HFF-Myc (cell line): ENCODE data around the gene SSH2.
"Not testable (repeated sequence)": the region's sequence is repeated elsewhere in the genome, so short reads cannot be mapped to it uniquely, and the experiment has no call there.

Source experiments
- DNase-seq: peaks from one replicate; pipeline ENCODE4 v3.0.0-alpha.2; 2011; ENCODE audit warnings: low read depth; ENCODE audit errors: extremely low read depth
- H3K4me3 ChIP-seq: replicated peaks from 2 replicates; pipeline ENCODE4 v1.5.1; 2011; ENCODE audit warnings: low read depth, mild to moderate bottlenecking, control low read depth, low read length
- TF ChIP-seq, protein P1 (sequence below): IDR thresholded peaks from 2 replicates; pipeline ENCODE4 v1.5.1; 2012; ENCODE audit warnings: mild to moderate bottlenecking, low read depth, low read length, control low read depth; ENCODE audit errors: missing control alignments

Gene SSH2

GRCh38 chr17:29796652-29797051 is 133.4 kb downstream of the SSH2 start:
- no peak for DNase-seq
- H3K4me3 ChIP-seq: no peak overlapping the region
- TF ChIP-seq, protein P1, sequence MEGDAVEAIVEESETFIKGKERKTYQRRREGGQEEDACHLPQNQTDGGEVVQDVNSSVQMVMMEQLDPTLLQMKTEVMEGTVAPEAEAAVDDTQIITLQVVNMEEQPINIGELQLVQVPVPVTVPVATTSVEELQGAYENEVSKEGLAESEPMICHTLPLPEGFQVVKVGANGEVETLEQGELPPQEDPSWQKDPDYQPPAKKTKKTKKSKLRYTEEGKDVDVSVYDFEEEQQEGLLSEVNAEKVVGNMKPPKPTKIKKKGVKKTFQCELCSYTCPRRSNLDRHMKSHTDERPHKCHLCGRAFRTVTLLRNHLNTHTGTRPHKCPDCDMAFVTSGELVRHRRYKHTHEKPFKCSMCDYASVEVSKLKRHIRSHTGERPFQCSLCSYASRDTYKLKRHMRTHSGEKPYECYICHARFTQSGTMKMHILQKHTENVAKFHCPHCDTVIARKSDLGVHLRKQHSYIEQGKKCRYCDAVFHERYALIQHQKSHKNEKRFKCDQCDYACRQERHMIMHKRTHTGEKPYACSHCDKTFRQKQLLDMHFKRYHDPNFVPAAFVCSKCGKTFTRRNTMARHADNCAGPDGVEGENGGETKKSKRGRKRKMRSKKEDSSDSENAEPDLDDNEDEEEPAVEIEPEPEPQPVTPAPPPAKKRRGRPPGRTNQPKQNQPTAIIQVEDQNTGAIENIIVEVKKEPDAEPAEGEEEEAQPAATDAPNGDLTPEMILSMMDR: no peak

- no peak overlapping the region for H3K4me3 ChIP-seq
- TF ChIP-seq, protein P1: no peak
- DNase-seq: no peak
Measured at GRCh38 chr17:29793501-29793900, 136.5 kb downstream of the SSH2 start.

GRCh38 chr17:29791336-29792080 is 138.5 kb downstream of the SSH2 start:
- TF ChIP-seq, protein P1: no peak
- no peak overlapping the region for H3K4me3 ChIP-seq
- no peak for DNase-seq

DNA sequence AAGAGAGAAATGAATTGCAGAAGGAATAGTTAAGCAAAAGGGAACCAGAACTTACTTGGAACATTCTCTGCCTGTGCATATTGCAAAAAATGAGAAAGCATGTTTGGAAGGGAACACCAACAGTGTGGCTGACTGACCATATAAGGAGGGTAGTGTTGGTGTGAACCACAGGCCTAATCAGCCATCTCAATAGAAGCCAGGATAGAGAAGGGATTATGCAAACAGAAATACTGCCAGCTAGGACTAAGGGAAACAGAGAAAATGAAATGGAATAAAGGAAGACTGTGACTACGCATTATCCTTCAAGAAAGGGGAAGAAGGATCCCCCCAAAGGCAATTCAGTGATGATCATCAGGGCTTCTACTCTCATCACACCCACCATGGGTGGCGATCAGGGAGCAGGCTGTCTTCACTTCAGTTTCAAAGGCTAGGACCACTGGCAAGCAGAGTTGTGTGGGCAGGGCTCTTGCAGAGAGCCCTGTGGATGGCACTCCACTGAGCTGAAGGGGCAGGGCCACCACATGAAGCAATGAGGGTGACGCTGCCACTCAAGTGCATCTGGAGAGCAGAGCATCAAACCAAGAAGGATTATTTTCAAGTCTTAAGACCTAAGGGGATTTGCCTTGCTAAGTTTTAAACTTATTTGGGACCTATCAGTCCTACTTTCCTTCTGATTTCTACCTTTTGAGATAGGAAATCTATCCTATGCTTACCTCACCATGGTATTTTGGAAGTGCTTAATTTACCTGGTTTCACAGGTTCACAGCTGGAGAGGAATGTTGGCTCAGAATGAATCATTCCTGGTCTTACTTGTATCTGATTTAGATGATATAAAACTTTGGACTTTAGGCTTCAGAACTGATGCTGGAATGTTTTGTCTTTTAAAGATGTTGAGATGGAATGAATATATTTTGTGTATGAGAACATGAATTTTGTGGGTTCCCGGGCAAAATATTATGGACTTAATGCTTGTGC is 140.5 kb downstream of the SSH2 start:
- H3K4me3 ChIP-seq: no peak overlapping the region
- no peak for DNase-seq
- TF ChIP-seq, protein P1: no peak

DNA sequence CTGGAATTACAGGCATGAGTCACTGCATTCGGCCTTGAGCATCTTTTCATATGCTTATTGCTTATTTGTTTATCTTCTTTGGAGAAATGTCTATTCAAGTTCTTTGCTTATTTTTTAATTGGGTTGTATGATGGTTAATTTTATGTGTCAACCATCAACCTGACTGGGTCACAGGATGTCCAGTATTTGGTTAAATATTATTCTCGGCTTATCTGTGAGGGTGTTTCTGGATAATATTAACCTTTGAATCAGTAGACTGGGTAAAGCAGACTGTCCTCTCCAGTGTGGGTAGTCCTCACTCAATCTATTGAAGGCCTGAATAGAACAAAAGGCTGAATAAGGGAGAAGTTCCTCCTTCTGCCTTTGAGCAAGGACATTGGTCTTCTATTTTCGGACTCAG is 142.0 kb downstream of the SSH2 start:
- TF ChIP-seq, protein P1: no peak
- DNase-seq: no peak
- no peak overlapping the region for H3K4me3 ChIP-seq

DNA sequence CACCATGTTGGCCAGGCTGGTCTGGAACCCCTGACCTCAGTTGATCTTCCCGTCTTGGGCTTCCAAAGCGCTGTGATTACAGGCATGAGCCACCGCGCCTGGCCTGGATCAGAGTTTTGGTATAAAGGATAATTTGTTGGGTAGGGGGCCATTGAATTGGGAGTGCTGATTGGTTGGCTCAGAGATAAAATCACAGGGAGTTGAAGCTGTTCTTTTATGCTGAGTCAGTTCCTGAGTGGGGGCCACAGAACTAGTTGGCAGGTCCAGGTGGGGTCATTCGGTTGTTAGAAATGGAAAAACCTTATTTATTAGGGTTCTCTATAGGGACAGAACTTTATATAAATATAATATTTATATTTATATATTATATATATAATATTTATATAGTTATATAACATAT is 147.1 kb downstream of the SSH2 start:
- TF ChIP-seq, protein P1: no peak
- no peak for DNase-seq
- H3K4me3 ChIP-seq: no peak overlapping the region

DNA sequence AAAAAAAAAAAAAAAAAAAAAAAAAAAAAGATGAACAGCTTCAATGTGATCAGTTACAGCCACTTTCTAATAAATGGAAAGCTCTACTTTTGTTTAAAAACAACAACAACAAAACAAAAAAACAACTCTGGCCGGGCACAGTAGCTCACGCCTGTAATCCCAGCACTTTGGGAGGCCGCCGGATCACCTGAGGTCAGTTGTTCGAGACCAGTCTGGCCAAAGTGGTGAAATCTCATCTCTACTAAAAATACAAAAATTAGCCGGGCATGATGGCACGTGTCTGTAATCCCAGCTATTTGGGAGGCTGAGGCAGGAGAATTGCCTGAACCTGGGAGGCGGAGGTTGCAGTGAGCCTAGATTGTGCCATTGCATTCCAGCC is 150.2 kb downstream of the SSH2 start:
- DNase-seq, H3K4me3 ChIP-seq: not testable (repeated sequence)
